Effector CD4-positive, alpha-beta T cell (primary cell): ENCODE data around the gene SLC44A2.

Experiments
- DNase-seq: peaks from one replicate; pipeline ENCODE4 v3.0.0-alpha.2; 2020

Gene SLC44A2

GRCh38 chr19:10617409-10618121 lies 7.8 kb upstream of the SLC44A2 start:
- no peak for DNase-seq

- DNase-seq: no peak
Measured at GRCh38 chr19:10618846-10619245, 6.5 kb upstream of the SLC44A2 start.

- no peak for DNase-seq
Measured at GRCh38 chr19:10620786-10621185, 4.6 kb upstream of the SLC44A2 start.

GRCh38 chr19:10621966-10622365 lies 3.4 kb upstream of the SLC44A2 start:
- no peak for DNase-seq

GRCh38 chr19:10624585-10624984 lies 768 bp upstream of the SLC44A2 start:
- DNase-seq: no peak

GRCh38 chr19:10625762-10626138 lies 397 bp downstream of the SLC44A2 start:
- DNase-seq: no peak

GRCh38 chr19:10631874-10632273 lies 6.5 kb downstream of the SLC44A2 start:
- no peak for DNase-seq

- DNase-seq: no peak
Measured at GRCh38 chr19:10634430-10634829, 9.1 kb downstream of the SLC44A2 start.

GRCh38 chr19:10634963-10635362 lies 9.6 kb downstream of the SLC44A2 start:
- no peak for DNase-seq

- no peak for DNase-seq
Measured at GRCh38 chr19:10636304-10636972, 11.1 kb downstream of the SLC44A2 start.

GRCh38 chr19:10637894-10638293 lies 12.5 kb downstream of the SLC44A2 start:
- DNase-seq: no peak

- no peak for DNase-seq
Measured at GRCh38 chr19:10639836-10640235, 14.5 kb downstream of the SLC44A2 start.

- DNase-seq: no peak
Measured at GRCh38 chr19:10640361-10640760, 15.0 kb downstream of the SLC44A2 start.

GRCh38 chr19:10641248-10641647 lies 15.9 kb downstream of the SLC44A2 start:
- DNase-seq: no peak

- no peak for DNase-seq
Measured at GRCh38 chr19:10642473-10643171, 17.3 kb downstream of the SLC44A2 start.

- no peak for DNase-seq
Measured at GRCh38 chr19:10643172-10643967, 18.0 kb downstream of the SLC44A2 start.

GRCh38 chr19:10643968-10644259 lies 18.6 kb downstream of the SLC44A2 start:
- no peak for DNase-seq

- DNase-seq: peak; percentile 84
Measured at GRCh38 chr19:10644260-10645007, 19.1 kb downstream of the SLC44A2 start.

- no peak for DNase-seq
Measured at GRCh38 chr19:10646456-10647159, 21.3 kb downstream of the SLC44A2 start.

GRCh38 chr19:10648360-10648759 lies 23.0 kb downstream of the SLC44A2 start:
- DNase-seq: no peak

GRCh38 chr19:10651851-10652250 lies 26.5 kb downstream of the SLC44A2 start:
- DNase-seq: no peak

GRCh38 chr19:10653482-10653731 lies 28.1 kb downstream of the SLC44A2 start:
- DNase-seq: no peak
